CD4-positive, alpha-beta T cell treated with Interleukin-12 subunit alpha and Interleukin-12 subunit beta, for 1 hour (primary cell): ENCODE results near the gene MYDGF.
A peak's percentile ranks its signal among the peaks of the same experiment; 100 is the strongest.
"Not testable (repeated sequence)": the region's sequence is repeated elsewhere in the genome, so short reads cannot be mapped to it uniquely, and the experiment has no call there.

Experiments used
- DNase-seq: peaks from one replicate; pipeline ENCODE4 v3.0.0-alpha.2; 2020

MYDGF gene

GRCh38 chr19:4669723-4670480 is at the start of gene MYDGF:
MYDGF (minus strand) TSS chr19:4670342; CDS start chr19:4670334, 8 bp downstream.
- peak; percentile 94 for DNase-seq

- no peak for DNase-seq
Measured at GRCh38 chr19:4719499-4719866, 49.3 kb upstream of the MYDGF start.

GRCh38 chr19:4717966-4718701 is 48.0 kb upstream of the MYDGF start:
- DNase-seq: no peak

GRCh38 chr19:4717191-4717965 is 47.2 kb upstream of the MYDGF start:
- DNase-seq: no peak

GRCh38 chr19:4715529-4716221 is 45.5 kb upstream of the MYDGF start:
- no peak for DNase-seq

GRCh38 chr19:4715178-4715528 is 45.0 kb upstream of the MYDGF start:
- DNase-seq: not testable (repeated sequence)

- no peak for DNase-seq
Measured at GRCh38 chr19:4714016-4714415, 43.9 kb upstream of the MYDGF start.

GRCh38 chr19:4713384-4713951 is 43.3 kb upstream of the MYDGF start:
- DNase-seq: no peak

GRCh38 chr19:4712771-4713170 is 42.6 kb upstream of the MYDGF start:
- no peak for DNase-seq

GRCh38 chr19:4711211-4711610 is 41.1 kb upstream of the MYDGF start:
- DNase-seq: no peak

GRCh38 chr19:4710281-4710600 is 40.1 kb upstream of the MYDGF start:
- no peak for DNase-seq

- DNase-seq: peak; percentile 34
Measured at GRCh38 chr19:4709440-4710280, 39.5 kb upstream of the MYDGF start.

- no peak for DNase-seq
Measured at GRCh38 chr19:4707956-4708650, 38.0 kb upstream of the MYDGF start.

GRCh38 chr19:4707322-4707721 is 37.2 kb upstream of the MYDGF start:
- DNase-seq: no peak

GRCh38 chr19:4705413-4706131 is 35.4 kb upstream of the MYDGF start:
- DNase-seq: no peak

GRCh38 chr19:4704317-4704673 is 34.2 kb upstream of the MYDGF start:
- no peak for DNase-seq

- no peak for DNase-seq
Measured at GRCh38 chr19:4703671-4704316, 33.7 kb upstream of the MYDGF start.

- DNase-seq: no peak
Measured at GRCh38 chr19:4702764-4703163, 32.6 kb upstream of the MYDGF start.

GRCh38 chr19:4701557-4701956 is 31.4 kb upstream of the MYDGF start:
- no peak for DNase-seq

GRCh38 chr19:4700693-4700970 is 30.5 kb upstream of the MYDGF start:
- no peak for DNase-seq
